Muscle of back (tissue), 11 donors: Measurements from ENCODE around the gene GET4. TPM values are rescaled to one million over a fixed set of nuclear protein-coding genes. Genes with fewer than 3 reads are reported as not detected.

Source experiments
- DNase-seq, 3 donors: peaks; one replicate each; pipeline versions ENCODE4 v3.0.0 to v3.0.0-alpha.2; 2013
- polyA plus RNA-seq, 10 donors: library from polyadenylated mRNA; unstranded; fragments of 120-200 nt; gene quantifications; one replicate each; pipeline ENCODE4 v1.2.1, GENCODE V29; 2013; ENCODE audit not compliant: insufficient read length in 10 of 10

GET4 gene
- polyA plus RNA-seq, 10 donors: 27.5 to 39.4 (median 36.7) TPM

DNA sequence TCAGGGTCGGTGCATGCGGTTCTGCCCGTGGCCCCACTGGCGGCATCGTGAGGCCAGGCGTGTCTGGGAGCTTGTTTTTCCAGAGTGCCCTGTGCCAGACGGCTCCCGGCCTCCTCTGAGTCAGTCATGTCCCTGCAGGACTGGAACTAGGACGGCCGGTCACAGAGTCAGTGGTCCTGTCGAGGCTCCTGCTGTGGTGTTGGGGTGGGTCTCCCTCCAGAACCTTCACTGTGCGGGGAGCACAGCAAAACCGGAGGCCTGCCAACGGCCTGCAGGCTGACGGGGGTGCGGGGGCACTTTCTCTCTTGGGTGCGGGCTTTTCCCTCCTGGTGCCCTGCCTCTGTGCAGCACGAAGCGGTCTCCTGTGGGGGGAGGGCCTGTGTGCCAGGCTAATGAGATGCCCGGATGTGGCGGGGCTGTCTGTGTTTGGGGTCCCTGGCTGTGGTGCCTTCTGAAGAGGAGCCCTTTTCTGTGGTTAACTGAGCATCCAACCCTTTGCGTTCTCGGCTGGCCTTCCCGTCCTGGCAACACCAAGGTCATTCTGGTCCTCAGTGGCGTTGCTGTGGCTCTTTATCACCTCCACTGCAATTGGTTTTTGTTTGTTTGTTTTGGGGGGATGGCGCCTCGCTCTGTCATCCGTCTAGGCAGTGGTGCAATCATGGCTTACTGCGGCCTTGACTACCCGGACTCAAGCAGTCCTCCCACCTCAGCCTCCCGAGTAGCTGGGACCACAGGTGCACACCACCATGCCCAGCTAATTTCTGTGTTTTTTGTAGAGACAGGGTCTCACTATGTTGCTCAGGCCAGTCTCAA, 8.0 kb downstream of the GET4 start:
- no peak for DNase-seq

DNA sequence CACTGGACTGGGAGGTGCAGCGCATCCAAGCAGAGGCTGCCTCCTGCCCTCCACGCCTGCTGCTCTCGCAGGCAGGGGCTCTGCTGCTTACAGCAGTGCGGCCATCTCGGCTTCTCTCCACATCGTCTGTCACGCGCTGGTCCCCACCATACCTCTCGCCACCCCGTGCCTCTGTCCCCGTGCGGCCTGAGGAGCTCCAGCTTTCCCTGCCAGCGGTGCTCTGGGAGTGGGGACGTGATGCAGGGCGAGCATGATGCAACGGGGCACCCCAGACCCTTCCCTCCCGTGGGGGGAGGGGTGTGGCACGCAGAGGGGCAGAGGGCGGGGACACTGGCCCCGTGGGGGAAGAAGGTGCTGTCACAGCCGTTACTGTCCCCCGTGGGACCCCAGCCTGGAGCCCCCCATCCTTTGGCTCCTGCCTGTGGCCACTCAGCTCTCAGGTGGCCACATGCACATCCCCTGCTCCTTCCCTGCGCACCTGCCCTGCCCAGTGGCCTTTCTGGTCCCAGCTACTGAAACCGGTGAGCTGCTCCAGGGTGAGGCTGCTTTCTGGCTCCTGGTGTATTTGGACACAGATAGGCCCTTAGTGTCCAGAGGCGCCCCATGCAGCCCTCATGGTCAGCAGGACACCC, 9.0 kb downstream of the GET4 start:
- DNase-seq: no peak

DNA sequence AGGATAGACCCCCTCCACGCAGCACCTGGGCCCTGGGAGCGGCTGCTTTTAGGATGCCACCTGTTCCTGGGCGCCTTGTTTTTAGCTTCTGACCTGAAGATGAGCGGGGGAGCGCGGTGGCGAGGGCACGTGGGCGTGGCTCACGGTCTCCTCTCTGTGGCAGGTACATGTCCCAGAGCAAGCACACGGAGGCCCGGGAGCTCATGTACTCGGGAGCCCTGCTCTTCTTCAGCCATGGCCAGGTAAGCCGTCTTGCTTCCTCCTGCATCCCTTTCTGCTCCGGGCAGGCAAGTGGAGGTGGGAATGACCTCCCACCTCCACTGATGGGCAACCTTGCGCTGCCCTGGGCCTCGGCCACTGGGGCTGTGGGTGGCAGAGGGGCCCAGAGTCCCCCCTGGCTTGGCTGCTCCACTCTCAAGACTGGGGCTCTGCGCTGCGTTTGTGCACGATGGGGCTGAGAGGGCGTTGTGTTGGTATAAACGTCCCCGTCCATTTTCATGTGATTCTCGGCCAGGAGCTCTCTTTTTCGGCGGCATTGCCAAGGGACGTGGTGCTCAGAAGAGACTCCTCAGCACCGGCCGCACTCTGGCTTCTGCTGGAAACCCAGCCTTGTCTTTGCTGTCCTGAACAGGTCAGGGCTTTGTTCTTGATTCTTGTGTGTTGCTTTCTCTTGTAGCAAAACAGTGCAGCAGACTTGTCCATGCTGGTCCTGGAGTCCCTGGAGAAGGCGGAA, 9.7 kb downstream of the GET4 start:
- no peak for DNase-seq

DNA sequence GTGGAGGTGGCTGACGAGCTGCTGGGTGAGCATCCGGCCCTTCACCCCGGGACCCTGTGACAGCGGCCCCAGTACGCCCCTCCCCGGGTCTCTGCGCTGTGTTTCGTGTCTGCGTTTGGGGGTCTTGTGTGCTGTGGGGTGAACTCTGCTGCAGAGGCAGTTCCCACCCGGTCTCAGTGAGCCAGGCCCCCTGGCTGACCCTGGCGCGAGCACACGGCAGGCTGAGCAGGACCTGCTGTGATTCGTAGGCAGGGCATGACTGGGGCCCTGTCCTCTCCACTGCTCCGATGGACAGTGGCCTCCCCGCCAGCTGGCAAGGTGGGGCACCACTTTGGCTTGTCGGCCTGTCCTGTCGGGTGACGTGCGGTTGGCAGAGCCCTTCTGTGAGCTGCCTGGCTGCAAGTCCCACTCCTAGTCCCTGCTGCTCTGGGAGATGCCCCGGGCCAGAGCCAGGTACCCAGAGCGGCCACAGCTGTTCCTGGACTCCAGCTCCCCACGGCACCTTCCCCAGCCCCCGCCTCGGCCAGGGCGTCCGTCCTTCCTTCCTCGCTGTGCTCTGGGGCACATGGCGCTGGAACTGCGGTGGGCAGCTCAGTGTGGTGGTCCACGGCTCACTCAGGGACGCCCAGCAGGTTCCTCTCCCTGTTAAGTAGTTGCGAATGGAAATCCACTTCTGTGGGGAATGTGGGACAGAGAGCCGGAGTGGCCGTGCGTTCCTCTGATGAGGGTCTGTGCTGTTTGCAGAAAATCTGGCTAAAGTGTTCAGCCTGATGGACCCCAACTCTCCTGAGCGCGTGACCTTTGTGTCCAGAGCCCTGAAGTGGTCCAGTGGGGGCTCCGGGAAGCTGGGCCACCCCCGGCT, 10.5 kb downstream of the GET4 start:
- no peak for DNase-seq

DNA sequence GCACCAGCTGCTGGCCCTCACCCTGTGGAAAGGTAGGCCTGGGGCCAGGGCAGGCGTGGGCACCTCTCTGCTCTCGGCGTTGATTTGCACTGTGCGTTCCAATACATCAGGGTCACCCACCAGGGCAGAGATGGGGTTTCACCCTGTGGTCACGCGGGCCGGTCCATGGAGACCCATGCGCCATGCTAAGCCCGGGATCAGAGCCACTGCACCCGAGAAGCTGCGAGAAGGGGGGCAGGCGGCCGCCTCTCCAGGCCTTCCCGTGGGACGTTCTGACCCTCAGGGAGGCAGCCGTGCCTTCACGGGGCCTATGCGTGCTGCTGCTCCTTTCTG, 11.1 kb downstream of the GET4 start:
- no peak for DNase-seq

DNA sequence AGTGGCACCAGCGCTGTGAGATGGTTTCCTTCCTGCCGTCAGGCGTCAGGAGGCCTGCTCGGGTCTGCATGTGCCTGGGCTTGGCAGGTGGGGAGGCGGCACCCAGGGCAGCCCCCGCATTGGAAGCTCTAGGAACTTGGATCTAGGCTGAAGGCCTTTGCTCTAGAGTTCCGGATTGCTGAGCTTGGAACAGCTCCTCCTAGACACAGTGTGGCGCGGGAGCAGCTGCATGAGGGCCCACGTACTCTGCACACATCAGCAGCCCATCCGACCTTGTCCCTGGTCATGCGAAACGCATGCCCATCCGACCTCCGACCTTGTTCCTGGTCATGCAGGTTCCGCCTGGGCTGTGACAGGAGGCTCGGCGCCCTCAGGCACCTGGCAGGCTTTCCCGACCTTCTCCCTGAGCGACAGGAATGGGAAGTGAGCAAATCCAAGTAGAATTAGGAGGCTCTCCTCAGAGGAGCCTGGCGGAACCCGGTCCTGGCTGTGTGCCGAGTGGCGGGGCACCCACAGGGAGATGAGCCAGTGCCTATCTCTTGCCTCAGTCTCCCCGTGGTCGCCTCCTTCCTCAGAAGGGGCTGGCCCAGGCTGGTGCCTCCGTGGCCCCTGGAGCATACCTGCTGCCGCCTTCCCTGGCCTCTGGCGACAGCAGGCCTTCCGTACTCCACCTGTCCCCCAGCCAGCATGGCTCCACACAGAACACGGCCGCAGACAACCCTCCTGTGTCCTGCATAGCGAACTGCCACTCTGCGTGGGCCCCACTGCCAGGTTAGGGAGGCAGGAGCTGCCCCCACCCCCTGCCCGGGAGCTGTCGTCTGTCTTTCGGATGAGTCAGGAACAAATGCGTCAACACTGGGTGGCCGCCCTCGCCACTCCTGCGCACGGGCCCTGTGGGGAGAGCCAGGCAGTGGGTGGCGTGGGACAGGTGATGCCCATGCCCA, 12.0 kb downstream of the GET4 start:
- DNase-seq: no peak

DNA sequence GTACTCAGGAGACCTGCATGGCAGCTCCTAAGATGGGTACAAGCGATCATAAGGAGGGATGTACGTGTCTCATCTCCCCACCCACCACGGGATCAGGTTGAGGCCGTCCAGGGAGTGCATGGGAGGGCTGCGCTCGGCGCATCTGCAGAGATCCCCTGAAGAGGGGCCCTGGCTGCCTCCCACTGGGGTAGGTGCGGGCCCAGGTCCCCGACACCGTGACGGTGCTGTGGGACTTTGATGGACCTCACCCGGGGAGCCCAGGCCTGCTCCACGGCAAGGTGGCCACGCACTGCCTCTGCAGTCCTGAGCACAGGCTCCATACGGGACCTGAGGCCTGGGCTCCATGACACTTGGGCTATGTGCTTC, 12.7 kb downstream of the GET4 start:
- no peak for DNase-seq

DNA sequence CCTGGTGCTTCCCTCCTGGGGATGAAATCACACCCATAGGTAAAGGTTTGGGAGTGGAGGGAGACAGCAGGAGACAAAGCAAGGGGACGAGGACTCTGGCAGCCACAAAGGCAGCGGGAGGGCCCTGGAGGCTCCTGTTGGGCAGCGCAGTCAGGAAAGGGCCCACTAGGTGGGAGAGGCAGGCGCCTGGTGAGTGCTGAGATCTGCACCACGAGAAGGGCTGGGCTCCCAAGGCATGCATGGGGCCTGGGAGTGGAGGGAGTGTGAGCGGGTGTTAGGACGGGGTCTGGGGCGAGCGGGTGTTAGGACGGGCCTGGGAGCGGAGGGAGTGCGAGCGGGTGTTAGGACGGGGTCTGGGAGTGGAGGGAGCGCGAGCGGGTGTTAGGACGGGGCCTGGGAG, 13.0 kb downstream of the GET4 start:
- DNase-seq: no peak

DNA sequence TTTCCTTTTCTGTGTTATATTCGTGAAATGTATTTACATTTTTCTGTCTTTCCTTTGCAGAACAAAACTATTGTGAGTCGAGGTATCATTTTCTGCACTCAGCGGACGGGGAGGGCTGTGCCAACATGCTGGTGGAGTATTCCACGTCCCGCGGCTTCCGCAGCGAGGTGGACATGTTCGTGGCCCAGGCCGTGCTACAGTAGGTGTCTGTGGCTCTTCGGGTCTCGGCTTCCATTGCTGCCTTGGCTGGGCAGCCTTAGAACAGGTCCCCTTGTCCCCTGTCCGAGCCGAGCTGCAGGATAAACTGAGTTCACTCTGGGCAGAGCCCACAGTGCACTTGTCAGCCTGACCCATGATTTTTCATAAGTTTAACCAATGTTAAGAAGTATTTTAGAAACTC, 14.5 kb downstream of the GET4 start:
- DNase-seq: no peak

DNA sequence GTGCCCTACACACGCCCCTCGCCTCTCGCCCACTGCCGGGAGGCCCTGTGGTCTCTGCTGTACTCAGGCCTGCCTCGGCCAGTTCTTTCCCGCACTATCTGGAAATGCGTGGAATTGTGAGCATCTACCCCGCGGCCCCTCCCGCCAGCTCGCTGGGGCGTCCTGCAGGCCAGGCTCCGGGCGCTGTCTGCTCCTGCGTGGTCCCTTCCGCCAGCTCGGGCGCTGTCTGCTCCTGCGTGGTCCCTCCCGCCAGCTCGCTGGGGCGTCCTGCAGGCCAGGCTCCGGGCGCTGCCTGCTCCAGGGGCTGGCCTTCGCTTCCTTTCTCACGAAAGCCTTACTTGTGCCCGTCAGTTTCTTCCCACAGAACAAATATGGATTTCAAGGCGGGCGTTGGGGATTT, 14.9 kb downstream of the GET4 start:
- no peak for DNase-seq

DNA sequence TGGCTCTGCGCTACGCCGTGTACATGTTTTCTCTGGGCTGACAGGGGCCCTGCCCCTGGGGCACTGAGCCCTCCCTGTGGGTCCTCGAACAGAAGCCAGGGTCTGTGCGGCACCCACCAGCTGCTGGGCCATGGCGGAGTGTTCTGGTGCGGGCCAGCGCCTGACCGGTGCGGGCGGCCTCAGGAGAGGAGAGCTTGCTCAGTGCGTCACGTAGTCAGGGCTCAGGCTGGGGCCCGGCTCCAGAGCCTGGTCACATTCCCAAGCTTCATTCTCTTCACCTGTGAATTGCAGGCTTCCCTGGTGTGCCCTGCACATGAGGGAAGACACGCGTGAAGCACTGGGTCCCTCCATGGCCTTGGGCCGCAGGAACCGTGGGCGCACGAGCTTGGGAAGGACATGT, 15.5 kb downstream of the GET4 start:
- DNase-seq: no peak

DNA sequence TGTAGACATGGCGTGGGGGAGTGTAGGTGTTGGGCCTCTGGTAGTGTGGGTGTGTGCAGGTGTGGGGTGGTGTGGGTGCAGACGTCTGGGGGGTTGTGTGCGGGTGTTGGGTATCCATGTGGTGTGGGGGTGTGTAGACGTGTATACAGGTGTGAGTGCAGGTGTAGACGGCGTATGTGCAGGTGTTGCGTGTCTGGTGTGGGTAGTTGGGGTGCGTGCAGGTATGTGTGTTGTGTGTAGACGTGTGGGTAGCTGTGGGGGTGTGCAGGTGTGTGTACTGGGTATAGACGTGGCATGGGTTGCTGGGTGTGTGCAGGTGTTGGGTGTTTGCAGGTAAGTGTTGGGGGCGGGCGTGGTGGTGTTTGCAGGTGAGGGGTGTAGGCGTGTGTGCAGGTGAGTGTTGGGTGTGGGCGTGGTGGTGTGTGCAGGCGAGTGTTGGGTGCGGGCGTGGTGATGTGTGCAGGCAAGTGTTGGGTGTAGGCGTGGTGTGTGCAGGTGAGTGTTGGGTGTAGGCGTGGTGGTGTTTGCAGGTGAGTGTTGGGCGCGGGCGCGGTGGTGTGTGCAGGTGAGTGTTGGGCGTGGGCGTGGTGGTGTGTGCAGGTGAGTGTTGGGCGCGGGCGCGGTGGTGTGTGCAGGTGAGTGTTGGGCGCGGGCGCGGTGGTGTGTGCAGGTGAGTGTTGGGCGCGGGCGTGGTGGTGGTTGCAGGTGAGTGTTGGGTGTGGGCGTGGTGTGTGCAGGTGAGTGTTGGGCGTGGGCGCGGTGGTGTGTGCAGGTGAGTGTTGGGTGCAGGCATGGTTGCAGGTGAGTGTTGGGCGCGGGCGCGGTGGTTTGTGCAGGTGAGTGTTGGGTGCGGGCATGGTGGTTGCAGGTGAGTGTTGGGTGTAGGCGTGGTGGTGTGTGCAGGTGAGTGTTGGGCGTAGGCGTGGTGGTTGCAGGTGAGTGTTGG, 16.6 kb downstream of the GET4 start:
- DNase-seq: no peak

DNA sequence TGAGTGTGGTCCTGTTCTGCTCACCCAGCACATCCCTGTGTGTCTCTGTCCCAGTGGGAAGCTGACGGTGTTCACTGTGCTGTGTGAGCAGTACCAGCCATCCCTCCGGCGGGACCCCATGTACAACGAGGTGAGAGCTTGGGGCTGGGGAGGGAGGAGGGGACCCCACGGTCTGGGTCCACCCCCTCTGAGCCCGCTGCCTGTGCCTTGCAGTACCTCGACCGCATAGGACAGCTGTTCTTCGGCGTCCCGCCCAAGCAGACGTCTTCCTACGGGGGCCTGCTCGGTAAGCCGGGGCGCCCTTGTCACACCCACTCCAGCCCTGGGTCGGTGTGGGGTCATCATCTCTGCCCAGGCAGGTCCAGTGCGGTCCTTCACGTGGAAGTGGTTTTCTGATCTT, 17.3 kb downstream of the GET4 start:
- no peak for DNase-seq

DNA sequence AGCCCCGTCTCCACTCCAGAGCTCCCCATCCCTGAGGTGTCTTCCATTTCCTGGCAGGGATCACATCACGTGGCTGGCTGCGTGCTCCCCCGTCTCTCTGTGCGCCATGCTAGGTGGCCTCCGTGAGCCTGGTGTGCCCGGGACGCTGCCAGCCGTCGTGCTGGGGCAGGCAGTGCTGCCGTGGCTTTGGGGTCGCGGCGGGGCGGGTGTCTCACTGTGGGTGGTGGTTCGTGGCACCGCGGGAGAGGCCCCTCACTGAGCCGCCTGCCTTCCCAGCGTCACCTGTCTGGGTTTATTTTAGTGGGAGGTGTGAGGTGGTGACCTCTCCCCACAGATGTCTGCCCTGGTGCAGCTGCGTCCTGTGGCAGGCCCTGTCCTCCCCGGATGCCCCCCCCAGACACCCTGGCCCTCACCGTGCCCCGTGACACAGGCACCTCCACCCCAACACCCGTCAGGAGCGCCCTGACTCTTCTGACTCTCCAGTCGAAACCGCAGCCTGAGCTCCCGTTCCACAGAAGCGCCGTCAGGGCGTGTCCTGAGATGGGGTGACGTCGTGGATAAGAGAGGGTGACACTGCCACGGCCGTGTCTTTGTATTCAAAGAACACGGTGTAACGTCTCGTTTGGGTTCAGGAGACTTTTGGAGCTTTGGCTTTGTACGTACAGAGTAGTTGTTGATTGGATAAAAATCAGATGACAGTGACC, 18.0 kb downstream of the GET4 start:
- no peak for DNase-seq

DNA sequence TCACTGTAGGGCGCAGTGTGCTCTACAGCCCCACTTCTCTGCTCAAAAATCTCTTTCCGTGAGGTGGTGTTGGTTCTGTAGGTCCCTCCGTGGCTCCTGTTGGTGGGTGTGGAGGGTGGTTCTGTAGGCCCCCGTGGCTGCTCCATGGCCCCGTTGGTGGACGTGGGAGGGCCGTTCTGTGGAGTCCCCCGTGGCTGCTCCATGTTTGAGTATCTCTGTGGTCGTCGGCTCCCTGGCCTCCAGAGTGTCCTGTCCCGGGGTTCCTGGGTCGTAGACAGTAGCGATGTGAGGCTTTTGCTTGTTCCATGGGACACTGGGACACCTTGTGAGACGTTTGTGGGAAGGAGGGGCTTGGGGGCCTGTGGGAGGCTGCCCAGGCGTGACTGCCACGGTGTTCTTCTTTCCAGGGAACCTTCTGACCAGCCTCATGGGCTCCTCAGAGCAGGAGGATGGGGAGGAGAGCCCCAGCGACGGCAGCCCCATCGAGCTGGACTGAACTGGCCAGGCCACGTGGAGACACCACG, 18.6 kb downstream of the GET4 start:
- no peak for DNase-seq

DNA sequence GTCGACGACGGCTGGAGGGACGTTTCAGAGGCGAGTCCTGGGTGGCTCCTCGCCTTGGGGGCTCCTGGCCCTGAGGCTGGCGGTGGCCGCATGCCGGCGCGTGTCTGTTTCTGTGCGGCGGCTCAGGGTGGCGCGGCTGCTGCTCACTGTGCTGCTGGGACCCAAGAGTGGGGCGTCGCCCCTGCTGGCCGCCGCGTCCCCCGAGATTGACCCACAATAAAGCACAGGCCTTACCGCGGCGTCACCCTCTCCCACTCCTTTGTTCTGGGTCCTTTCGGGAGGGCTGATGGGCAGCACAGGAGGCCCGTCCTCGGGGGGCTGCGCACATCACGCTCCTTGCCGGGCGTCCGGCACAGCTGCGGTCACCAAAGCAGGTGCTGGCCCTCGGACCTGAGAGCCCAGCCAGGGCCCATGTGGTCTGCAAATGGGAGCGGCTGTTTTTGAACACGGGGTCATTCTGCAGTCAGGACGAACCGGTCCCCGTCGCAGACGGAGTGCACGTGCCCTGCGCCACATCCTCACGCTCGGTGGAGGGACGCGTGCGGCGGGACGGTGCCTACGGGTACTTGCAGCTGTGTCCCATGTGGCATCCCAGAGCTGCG, 19.2 kb downstream of the GET4 start:
- DNase-seq: no peak

DNA sequence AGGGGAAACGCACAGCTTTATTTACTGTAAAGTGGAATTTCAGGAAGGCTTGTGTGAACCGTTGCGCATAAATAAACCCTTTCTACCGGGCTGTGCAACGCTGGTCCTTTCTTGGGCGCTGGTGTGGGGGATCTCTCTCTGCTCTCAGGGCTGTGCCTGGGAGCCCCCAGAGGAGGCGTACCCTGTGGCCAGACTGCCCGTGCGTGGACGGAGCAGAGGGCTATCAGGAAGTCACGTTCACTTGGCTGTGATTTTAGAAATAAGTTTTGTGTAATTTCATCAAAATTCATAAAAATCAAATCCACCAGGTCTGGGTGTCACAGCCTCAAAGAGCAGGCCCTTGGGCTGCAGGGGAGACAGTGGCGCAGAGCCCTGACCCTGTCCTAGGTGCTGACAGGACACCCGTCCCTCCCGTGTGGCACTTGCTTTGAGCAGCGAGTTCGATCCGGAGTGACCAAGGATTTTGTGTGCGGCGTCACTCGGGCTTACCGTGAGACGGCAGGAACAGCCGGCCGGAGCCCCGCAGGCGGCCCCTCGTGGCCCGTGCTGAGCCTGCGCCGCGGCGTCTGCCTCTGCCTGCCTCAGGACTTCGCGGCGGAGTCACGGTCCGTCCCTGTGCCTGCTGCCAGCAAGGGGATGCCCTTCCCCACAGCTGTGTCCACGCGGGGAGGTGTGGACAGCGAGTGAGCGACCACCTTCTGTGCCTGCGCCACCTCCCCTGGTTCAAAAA, 20.2 kb downstream of the GET4 start:
- DNase-seq: no peak

DNA sequence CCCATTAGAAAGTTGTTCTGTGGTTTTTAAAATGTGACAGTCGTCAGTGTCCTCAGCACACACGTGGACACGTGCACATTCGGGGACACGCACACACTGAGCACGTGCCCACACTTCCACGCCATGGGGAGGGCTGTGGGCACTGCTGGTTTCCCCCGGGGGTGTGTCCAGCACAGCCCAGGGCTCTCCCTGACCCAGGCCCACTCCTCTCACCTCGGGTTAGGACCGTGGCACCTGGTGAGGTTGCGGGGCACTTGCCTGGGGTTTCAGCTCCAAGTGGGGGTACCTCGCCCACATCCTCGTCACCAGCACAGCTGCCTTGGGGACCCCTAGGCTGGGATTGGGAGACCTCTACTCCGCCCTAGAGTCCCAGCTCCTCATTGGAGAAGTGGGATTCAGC, 20.7 kb downstream of the GET4 start:
- no peak for DNase-seq
